ENCODE measurements around the gene KIAA0825. TPM values are rescaled to one million over a fixed set of nuclear protein-coding genes. Genes with fewer than 3 reads are reported as not detected.

Gene KIAA0825
- polyA plus RNA-seq, 1 of the 3 experiments (the other 2 are of a cell fraction): 0.61 TPM

DNA sequence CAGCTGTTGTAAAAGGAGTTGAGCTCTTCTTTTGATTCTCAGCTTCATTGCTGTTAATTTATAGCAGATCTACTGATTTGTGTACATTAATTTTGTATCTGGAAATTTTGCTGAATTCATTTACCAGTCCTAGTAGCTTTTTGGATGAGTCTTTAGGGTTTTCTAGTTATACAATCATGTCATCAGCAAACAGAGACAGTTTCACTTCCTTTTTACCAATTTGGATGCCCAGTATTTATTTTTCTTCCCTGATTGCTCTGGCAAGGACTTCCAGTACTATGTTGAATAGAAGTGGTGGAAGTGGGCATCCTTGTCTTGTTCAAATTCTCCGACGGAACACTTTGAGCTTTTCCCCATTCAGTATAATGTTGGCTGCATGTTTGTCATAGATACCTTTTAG is 478.1 kb downstream of the KIAA0825 start:
- H3K4me3 ChIP-seq (ENCODE audit: low read depth in 2 of 2, low read length in 1 of 2): no peak overlapping the region
- H3K79me2 ChIP-seq (ENCODE audit: insufficient read depth): no peaks in the 10 kb centered on the region
- TF ChIP-seq JUND (IDR thresholded peaks at IDR 0.05) (no peak), CHD2 (IDR thresholded peaks at IDR 0.05; ENCODE audit: low read length, partially characterized antibody) (no peak), IRF3 (IDR thresholded peaks at IDR 0.05; ENCODE audit: low read depth, low read length) (no peak), GATA2 (CRISPR knock-in tag; IDR thresholded peaks at IDR 0.05) (no peak), MEF2A (IDR thresholded peaks at IDR 0.05; ENCODE audit: borderline replicate concordance, low read depth) (no peak), ZBTB33 (IDR thresholded peaks at IDR 0.05; ENCODE audit: borderline replicate concordance, low read depth) (no peak), ELF1 (IDR thresholded peaks at IDR 0.05) (no peak), MAX (IDR thresholded peaks at IDR 0.05; ENCODE audit: low read depth) (no peak), PBX3 (IDR thresholded peaks at IDR 0.05) (no peak), NRF1 (IDR thresholded peaks at IDR 0.05; ENCODE audit: low read depth, low read length) (no peak), RAD21 (IDR thresholded peaks at IDR 0.05; ENCODE audit: low read length) (no peak)
- POLR2A ChIA-PET: no interaction called here
- CTCF ChIA-PET: no interaction called here
- no peak overlapping the region for H2AFZ ChIP-seq (ENCODE audit: low read depth)
- H3K27me3 ChIP-seq (ENCODE audit: insufficient read depth): no peaks in the 10 kb centered on the region
- H3K4me1 ChIP-seq (ENCODE audit: control insufficient read depth in 1 of 2, insufficient read depth in 2 of 2, low read depth in 1 of 2, low read length in 1 of 2): no peaks in the 10 kb centered on the region
- H3F3A ChIP-seq (replicated peaks; ENCODE audit: insufficient read depth): no peaks in the 10 kb centered on the region
- H3K9me3 ChIP-seq: peaks cover 4% of the 10 kb centered on the region; the same call in 1 of the 2 replicates
- no peaks in the 10 kb centered on the region for H4K20me1 ChIP-seq (ENCODE audit: insufficient read depth)
- no peak for DNase-seq
- no peaks in the 10 kb centered on the region for H3K36me3 ChIP-seq (replicated peaks in 1 of 2; ENCODE audit: control insufficient read depth in 1 of 2, insufficient read depth in 2 of 2, low read length in 1 of 2)
- H3K9ac ChIP-seq: no peak overlapping the region
- H3K9me2 ChIP-seq: 0 out of 2 replicates have a peak, but pooled peaks cover 7% of the 10 kb centered on the region
- H3K27ac ChIP-seq (ENCODE audit: low read depth in 2 of 2, low read length in 1 of 2): no peak overlapping the region
- 88% methylated on average over 2 of the region's 2 CpGs for WGBS (ENCODE audit: low lambda C conversion rate)
- H3K4me2 ChIP-seq: no peak overlapping the region

DNA sequence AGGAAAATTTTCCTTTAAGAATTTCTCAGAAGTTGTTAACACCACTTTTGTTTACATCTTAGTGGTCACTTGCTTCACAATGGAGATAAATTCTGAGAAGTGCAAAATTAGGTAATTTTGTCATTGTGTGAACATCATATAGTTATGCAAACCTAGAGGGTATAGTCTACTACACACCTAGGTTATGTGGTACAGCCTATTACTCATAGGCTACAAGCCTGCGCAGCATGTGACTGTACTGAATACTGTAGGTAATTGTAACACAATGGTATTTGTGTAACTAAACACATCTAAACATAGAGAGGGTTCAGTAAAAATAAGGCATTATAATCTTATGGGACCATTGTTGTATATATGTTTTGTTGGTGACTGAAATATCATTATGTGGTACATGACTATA is 488.3 kb downstream of the KIAA0825 start:
- no peaks in the 10 kb centered on the region for H3K9me3 ChIP-seq
- H3K36me3 ChIP-seq (replicated peaks in 1 of 2; ENCODE audit: control insufficient read depth in 1 of 2, insufficient read depth in 2 of 2, low read length in 1 of 2): no peaks in the 10 kb centered on the region
- no peaks in the 10 kb centered on the region for H3K4me1 ChIP-seq (ENCODE audit: control insufficient read depth in 1 of 2, insufficient read depth in 2 of 2, low read depth in 1 of 2, low read length in 1 of 2)
- no peaks in the 10 kb centered on the region for H3K9me2 ChIP-seq
- TF ChIP-seq FOXM1 (IDR thresholded peaks at IDR 0.05; ENCODE audit: low read depth) (no peak), NFIC (IDR thresholded peaks at IDR 0.05; ENCODE audit: borderline replicate concordance) (no peak), JUND (IDR thresholded peaks at IDR 0.05) (no peak), ELF1 (IDR thresholded peaks at IDR 0.05) (no peak), EZH2phosphoT487 (IDR thresholded peaks at IDR 0.05; ENCODE audit: borderline replicate concordance, low read depth) (no peak), TCF12 (IDR thresholded peaks at IDR 0.05) (no peak), USF1 (IDR thresholded peaks at IDR 0.05; ENCODE audit: borderline replicate concordance, low read depth) (no peak)
- H3K79me2 ChIP-seq (ENCODE audit: insufficient read depth): no peaks in the 10 kb centered on the region
- no peaks in the 10 kb centered on the region for H3K27me3 ChIP-seq (ENCODE audit: insufficient read depth)
- WGBS (ENCODE audit: low lambda C conversion rate): 100% methylated on average over 1 of the region's 1 CpG
- H3K4me3 ChIP-seq (ENCODE audit: low read depth in 2 of 2, low read length in 1 of 2): no peak overlapping the region
- no peak for DNase-seq
- H3F3A ChIP-seq (replicated peaks; ENCODE audit: insufficient read depth): no peaks in the 10 kb centered on the region
- no peak overlapping the region for H3K4me2 ChIP-seq
- H3K9ac ChIP-seq: no peak overlapping the region
- H4K20me1 ChIP-seq (ENCODE audit: insufficient read depth): no peaks in the 10 kb centered on the region
- ChIA-PET POLR2A (no interaction called here), CTCF (no interaction called here)
- H2AFZ ChIP-seq (ENCODE audit: low read depth): no peak overlapping the region
- no peak overlapping the region for H3K27ac ChIP-seq (ENCODE audit: low read depth in 2 of 2, low read length in 1 of 2)
